ENCODE results near the gene EML1. TPM values are rescaled to one million over a fixed set of nuclear protein-coding genes. Genes with fewer than 3 reads are reported as not detected.

EML1 gene
- total and polyA plus RNA-seq, 2 of the 13 experiments (the other 11 are each of a cell fraction or from before 2014, with no cell fraction given) = 0.59 to 1.7 TPM

DNA sequence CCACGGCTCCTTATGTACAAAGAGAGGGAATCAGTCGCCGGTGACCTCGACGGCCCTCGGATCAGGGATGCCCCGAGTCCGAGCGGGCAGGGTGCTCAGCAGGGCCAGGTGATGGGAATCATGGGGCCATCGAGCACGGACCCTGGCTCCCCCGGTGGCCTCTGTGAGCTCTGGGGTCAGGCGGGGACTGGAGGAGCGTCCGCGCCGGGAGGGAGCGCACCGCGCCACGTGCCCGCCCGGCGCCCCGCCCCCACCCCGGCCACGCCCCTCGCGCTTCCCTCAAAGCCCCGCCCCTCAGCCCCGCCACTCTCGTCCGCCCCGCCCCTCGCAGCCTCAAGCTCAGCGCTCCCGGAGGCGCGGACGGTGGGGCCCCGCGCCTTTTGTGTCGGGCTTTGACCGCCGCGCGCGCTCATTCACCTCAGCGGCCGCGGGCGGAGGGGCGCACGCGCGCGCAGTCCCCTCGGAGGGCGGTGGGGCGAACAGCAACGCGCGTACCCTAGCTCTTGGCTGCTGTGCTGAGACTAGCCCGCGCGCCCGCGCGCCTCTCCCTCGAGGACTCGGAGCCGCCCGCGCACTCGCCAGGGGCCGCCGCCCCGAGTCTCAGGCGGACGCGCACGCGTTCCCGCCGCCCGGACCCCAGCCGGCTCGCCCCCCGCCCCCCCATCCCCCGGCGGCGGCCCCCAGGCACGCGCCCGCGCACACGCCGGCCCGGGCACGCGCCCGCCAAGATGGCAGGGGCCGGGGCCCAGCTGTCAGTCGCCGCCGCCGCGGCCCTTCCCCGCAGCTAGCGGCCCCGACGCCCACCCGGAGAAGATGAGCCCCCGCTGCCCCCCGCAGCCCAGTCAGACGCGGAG, 178.1 kb downstream of the EML1 start (continued):
- TF ChIP-seq, protein P1, sequence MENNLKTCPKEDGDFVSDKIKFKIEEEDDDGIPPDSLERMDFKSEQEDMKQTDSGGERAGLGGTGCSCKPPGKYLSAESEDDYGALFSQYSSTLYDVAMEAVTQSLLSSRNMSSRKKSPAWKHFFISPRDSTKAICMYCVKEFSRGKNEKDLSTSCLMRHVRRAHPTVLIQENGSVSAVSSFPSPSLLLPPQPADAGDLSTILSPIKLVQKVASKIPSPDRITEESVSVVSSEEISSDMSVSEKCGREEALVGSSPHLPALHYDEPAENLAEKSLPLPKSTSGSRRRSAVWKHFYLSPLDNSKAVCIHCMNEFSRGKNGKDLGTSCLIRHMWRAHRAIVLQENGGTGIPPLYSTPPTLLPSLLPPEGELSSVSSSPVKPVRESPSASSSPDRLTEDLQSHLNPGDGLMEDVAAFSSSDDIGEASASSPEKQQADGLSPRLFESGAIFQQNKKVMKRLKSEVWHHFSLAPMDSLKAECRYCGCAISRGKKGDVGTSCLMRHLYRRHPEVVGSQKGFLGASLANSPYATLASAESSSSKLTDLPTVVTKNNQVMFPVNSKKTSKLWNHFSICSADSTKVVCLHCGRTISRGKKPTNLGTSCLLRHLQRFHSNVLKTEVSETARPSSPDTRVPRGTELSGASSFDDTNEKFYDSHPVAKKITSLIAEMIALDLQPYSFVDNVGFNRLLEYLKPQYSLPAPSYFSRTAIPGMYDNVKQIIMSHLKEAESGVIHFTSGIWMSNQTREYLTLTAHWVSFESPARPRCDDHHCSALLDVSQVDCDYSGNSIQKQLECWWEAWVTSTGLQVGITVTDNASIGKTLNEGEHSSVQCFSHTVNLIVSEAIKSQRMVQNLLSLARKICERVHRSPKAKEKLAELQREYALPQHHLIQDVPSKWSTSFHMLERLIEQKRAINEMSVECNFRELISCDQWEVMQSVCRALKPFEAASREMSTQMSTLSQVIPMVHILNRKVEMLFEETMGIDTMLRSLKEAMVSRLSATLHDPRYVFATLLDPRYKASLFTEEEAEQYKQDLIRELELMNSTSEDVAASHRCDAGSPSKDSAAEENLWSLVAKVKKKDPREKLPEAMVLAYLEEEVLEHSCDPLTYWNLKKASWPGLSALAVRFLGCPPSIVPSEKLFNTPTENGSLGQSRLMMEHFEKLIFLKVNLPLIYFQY (CRISPR knock-in tag; IDR thresholded peaks at IDR 0.05; ENCODE audit: borderline replicate concordance) = no peak
- TF ChIP-seq ONECUT2 (CRISPR knock-in tag; IDR thresholded peaks at IDR 0.05) (no peak), TEAD2 (CRISPR knock-in tag; IDR thresholded peaks at IDR 0.05) (no peak), RNF2 (conservative IDR thresholded peaks at IDR 0.05; ENCODE audit: low read depth) (no peak), ZNF564 (CRISPR knock-in tag; IDR thresholded peaks at IDR 0.05) (peak; percentile 59; the same call in 1 of the 2 replicates), ZNF251 (CRISPR knock-in tag; IDR thresholded peaks at IDR 0.05) (no peak), ZNF530 (CRISPR knock-in tag; IDR thresholded peaks at IDR 0.05; ENCODE audit: low read depth) (no peak), ZFP37 (CRISPR knock-in tag; IDR thresholded peaks at IDR 0.05; ENCODE audit: borderline replicate concordance) (0 out of 2 replicates have a peak, but pooled peaks have one; percentile 44)
- TF ChIP-seq, protein P2, sequence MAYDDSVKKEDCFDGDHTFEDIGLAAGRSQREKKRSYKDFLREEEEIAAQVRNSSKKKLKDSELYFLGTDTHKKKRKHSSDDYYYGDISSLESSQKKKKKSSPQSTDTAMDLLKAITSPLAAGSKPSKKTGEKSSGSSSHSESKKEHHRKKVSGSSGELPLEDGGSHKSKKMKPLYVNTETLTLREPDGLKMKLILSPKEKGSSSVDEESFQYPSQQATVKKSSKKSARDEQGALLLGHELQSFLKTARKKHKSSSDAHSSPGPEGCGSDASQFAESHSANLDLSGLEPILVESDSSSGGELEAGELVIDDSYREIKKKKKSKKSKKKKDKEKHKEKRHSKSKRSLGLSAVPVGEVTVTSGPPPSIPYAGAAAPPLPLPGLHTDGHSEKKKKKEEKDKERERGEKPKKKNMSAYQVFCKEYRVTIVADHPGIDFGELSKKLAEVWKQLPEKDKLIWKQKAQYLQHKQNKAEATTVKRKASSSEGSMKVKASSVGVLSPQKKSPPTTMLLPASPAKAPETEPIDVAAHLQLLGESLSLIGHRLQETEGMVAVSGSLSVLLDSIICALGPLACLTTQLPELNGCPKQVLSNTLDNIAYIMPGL (CRISPR knock-in tag; IDR thresholded peaks at IDR 0.05; ENCODE audit: borderline replicate concordance in 1 of 2, low read depth in 1 of 2) = peak; percentile 32 to 37; a peak in 1 of 4 replicates
- TF ChIP-seq, protein P3, sequence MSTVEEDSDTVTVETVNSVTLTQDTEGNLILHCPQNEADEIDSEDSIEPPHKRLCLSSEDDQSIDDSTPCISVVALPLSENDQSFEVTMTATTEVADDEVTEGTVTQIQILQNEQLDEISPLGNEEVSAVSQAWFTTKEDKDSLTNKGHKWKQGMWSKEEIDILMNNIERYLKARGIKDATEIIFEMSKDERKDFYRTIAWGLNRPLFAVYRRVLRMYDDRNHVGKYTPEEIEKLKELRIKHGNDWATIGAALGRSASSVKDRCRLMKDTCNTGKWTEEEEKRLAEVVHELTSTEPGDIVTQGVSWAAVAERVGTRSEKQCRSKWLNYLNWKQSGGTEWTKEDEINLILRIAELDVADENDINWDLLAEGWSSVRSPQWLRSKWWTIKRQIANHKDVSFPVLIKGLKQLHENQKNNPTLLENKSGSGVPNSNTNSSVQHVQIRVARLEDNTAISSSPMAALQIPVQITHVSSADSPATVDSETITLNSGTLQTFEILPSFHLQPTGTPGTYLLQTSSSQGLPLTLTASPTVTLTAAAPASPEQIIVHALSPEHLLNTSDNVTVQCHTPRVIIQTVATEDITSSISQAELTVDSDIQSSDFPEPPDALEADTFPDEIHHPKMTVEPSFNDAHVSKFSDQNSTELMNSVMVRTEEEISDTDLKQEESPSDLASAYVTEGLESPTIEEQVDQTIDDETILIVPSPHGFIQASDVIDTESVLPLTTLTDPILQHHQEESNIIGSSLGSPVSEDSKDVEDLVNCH (CRISPR knock-in tag; IDR thresholded peaks at IDR 0.05) = no peak
- TF ChIP-seq, protein P4, sequence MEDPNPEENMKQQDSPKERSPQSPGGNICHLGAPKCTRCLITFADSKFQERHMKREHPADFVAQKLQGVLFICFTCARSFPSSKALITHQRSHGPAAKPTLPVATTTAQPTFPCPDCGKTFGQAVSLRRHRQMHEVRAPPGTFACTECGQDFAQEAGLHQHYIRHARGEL (CRISPR knock-in tag; IDR thresholded peaks at IDR 0.05) = no peak
- TF ChIP-seq, protein P5, sequence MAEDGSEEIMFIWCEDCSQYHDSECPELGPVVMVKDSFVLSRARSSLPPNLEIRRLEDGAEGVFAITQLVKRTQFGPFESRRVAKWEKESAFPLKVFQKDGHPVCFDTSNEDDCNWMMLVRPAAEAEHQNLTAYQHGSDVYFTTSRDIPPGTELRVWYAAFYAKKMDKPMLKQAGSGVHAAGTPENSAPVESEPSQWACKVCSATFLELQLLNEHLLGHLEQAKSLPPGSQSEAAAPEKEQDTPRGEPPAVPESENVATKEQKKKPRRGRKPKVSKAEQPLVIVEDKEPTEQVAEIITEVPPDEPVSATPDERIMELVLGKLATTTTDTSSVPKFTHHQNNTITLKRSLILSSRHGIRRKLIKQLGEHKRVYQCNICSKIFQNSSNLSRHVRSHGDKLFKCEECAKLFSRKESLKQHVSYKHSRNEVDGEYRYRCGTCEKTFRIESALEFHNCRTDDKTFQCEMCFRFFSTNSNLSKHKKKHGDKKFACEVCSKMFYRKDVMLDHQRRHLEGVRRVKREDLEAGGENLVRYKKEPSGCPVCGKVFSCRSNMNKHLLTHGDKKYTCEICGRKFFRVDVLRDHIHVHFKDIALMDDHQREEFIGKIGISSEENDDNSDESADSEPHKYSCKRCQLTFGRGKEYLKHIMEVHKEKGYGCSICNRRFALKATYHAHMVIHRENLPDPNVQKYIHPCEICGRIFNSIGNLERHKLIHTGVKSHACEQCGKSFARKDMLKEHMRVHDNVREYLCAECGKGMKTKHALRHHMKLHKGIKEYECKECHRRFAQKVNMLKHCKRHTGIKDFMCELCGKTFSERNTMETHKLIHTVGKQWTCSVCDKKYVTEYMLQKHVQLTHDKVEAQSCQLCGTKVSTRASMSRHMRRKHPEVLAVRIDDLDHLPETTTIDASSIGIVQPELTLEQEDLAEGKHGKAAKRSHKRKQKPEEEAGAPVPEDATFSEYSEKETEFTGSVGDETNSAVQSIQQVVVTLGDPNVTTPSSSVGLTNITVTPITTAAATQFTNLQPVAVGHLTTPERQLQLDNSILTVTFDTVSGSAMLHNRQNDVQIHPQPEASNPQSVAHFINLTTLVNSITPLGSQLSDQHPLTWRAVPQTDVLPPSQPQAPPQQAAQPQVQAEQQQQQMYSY (CRISPR knock-in tag; IDR thresholded peaks at IDR 0.05) = no peak
- TF ChIP-seq, protein P6, sequence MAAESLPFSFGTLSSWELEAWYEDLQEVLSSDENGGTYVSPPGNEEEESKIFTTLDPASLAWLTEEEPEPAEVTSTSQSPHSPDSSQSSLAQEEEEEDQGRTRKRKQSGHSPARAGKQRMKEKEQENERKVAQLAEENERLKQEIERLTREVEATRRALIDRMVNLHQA (CRISPR knock-in tag; IDR thresholded peaks at IDR 0.05) = no peak
